Cerebellar nuclear complex (tissue), 1 donor: ENCODE measurements around the gene LAD1.

Source experiments
- DNase-seq, 2 experiments: peaks; one replicate each; lab custom pipeline; 2025; lab: John Stamatoyannopoulos, UW

Gene LAD1

GRCh38 chr1:201418461-201418860 lies 19.3 kb upstream of the LAD1 start:
- DNase-seq = no peak

DNA sequence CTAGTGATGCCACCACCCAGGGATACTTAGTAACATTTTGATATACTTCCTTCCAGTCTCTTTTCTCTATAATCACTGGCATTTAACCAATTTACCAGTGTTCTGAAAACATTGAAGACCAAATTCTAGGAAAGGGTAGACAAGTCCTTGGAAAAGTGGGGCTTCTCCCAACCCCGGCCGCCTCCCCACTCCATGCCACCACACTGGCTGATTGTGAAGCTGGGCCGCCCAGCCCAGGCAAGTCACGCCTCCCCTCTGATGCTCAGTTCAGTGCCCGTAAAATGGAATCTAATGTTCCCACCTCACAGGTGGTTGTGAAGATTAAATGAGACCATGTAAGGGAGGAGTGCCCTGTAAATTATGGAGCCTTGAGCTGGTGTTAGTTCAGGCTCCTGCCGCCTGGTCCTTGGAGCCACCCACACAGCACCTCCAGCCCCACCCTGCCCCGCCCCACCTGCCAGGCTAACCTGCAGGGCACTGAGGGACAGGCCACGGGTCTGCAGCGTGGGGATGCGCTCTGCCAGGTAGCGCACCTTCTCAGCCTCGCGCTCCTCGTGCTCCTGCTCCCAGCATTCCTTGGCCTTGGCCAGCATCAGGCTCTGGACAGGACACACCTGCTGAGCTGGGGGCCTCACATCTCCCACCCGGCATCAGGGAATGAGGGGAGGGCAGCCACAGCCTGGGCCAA lies 15.1 kb upstream of the LAD1 start:
- DNase-seq = no peak

DNA sequence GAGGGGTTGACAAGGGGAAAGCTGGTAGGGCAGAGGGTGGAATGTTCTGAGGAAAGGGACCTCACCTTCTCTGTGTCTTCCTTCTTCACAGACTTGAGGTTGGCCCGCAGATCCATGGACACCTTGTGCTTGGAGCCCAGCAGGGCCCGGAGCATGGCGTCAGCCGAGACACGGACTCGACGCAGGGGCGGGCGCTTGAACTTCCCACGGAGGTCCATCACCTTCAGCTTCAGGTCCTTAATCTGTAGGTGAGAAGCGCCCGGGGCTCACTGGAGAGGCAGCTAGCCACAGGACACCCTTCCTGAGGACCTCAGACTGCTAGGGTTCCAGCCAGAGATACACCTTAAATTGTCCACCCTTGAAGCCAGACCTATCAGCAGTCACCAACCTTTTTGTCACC lies 12.2 kb upstream of the LAD1 start:
- DNase-seq = no peak

- no peak for DNase-seq
These were observed 10.3 kb upstream of the LAD1 start for GRCh38 chr1:201409440-201409839.

DNA sequence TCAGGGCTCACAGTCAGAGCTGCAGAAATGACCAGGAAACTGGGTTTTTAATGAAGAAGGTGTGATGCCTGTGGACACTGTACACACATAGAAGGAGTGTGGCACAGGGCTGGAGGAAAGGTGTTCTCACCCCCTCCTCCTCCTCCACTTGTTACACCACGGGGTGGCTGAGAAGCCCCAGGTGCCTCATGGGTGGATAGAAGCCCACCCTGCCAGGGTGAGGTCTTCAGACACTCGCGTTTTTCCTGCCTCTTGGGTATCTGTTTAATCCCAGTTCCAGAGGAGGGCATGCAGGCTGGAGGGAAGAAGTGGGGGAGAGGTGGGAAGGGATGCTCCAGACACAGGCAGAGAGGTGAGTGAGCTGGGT lies 9.7 kb upstream of the LAD1 start:
- DNase-seq = no peak

DNA sequence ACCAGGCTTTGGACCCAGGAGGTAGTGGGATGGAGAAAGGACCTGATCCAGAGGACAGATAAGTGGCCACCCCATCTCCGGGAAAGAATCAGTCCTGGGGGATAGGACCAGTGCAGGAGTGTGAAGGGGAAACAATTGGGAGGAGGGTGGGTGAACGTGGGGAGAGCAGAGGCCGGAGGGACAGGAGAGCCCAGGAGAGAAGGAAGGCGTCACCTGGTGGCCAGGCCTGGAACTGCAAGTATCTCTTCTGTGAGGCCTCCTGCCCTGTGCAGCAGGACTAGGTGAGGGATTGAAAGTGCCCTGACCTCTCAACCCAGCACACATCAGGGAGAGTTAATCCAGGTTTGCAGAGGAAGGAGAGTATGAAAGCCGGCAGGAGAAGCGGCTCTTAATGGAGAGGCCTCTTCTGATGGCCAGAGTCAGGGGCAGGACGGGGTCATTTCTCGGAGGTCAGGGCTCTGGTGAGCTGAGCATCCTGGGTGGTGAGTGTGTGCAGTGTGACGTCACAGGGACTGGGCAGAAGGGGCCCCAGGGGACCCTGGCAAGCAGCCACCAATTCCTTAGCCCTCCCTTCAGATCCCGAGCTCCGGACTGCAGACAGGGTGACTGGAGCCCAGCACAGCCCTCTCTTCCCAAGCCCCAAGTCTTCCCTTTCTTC lies 9.2 kb upstream of the LAD1 start:
- peak in 1 of 2 experiments; percentile 8 for DNase-seq

- no peak for DNase-seq
These were observed 7.8 kb upstream of the LAD1 start for GRCh38 chr1:201406831-201407406.

DNA sequence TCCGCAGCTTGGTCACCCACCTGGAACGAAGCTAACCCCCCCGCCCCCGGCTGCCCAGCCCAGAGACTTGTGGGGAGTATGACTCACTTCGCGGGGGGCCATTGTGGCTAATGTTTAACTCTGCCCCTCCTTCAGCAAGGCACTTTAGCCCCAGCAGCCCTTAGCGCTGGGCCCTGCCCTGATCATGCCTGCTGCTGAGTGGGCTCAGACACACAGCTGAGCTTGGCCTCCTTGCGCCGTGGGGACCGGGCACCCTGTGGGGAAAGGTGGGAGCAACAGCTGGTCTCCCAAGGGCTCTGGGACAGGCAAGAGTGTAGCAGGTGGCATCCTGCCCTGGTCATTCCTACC lies 6.3 kb upstream of the LAD1 start:
- no peak for DNase-seq

DNA sequence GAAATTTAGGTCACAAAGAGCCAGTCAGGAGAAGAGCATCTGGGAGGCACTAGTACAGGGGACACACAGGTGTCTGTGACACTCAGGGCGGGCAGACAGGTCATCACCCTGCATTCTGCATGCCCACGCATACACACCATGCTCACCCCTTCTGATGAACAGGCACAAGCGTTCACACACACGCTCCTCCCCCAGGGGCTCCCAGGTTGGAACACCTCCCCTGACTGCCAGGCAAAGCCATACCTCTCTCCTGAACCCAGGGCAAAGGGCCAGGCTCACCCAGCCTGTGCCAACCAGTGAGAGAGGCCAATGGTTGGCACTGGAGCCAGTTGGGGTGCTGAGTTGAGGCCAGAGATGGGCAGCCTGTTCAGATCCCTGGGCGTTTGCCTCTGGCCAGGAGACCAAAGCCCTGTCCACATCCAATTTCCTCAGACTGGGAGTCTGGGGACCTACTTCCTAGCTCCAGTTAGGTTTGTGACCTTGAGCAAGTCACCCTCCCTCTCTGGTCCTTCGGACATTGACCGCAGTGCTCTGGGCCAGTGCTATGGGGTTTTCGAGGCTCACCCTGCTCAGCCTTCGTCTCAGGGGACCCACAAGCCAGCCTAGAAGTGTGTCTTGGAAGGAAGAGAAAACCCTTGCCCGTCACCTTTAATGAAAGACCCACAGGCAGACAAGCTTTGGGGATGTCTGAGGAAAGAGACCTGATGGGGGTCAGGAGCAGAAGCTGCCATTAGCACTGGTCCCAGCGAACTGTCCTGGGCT lies 5.8 kb upstream of the LAD1 start:
- DNase-seq = no peak

DNA sequence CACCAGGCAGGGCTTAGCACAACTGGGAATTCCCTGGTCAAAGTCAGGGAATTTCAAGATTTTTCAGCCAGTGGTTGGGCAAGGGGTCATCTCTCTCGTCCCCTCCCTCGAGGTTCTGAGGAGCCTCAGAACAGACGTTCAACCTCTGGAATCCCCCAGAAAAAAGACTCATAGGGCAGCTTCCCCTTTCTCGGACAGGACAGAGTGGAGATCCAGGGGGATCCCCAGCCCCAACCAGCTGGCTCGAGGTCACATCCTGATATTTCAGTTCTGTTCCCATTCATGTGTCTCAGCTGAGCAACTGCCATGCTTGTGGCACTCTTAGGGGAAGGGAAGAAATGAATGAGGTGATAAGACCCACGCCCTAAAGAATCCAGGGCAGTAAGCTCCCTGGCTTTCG lies 4.9 kb upstream of the LAD1 start:
- DNase-seq = no peak

GRCh38 chr1:201403359-201403758 lies 4.2 kb upstream of the LAD1 start:
- no peak for DNase-seq

DNA sequence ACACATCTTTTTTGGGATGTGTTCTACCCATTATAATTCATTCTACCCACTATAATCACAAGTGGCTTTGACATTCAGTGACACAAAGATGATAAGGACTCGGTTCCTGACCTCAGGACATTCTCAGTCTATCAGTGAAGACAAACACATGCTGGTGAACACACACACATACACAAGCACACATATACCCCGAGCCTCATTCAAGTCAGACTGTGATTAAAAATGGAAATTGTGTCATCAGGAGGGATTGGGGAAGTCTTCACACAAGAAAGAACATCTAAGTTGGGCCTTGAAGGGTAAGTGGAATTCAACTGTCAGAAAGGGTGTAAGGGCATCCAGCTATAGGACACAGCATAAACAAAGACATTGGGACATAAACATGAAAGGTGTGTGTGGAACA lies 2.6 kb upstream of the LAD1 start:
- no peak for DNase-seq

- DNase-seq = no peak
These were observed 1.7 kb upstream of the LAD1 start for GRCh38 chr1:201400852-201401230.

DNA sequence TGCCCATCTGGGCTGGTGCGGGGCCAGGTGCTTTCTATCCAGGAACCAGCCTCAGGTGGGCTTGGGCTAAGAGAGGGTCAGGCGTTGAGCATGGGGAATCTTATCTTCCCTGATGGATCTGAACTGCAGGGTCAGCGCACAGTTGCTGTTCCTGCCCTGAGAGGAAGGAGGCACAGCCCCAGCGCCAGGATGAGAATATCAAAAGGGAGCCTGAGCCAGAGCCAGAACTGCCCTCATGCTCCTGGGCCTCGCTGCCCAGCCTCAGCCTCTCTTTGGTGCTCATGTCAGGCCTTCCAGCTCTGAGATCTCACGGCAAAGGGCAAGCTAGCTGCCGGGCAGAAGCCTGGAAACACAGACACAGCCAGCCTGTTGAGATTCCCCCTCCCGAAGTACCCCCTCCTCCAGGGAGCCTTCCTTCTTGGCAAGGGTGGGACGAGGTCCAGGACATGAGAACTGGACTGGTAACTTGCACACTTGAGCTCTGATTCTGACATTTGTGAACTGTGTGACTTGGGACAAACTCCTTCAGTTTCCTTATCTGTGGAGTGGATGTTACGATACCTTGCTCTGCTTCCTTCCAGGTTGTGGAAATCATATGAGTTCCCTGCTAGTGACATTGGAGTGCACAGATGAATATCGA lies 1.2 kb upstream of the LAD1 start:
- no peak for DNase-seq

DNA sequence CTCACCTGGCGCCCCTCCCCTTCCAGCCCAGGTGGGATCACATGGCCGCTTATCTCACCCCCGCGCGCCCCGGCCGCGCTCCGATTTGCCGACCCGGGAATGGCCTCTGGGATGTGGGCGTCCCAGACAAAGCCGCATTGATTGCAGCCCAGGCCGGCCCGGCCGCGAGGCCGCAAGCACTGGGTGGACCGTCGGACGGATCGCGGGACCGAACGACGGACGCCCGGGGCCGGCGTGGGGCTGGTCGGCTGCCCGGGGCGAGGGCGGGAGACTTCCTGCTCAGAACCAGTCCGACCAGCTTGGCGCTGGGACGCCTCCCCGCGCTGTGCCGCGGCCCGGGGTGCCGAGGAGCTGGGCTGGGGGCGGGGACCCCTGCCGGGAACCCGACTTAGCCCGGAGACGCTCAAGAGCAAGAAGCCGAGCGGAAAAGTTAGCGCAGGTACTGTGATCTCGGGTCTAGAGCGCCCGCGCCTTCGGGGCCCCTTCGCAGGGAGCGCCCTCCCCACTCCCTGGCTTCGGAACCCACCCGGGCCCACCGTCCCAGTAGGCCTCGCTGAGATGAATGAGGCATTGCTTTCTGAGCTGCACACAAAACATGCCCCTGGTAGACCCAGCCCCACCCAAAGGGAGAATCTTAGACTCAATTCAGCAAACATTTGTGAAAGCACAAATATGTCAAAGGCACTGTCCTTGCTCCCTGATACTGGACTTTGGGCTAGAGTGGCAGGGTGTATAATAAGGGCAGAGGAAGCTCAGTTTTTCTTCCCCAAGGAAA lies 415 bp upstream of the LAD1 start:
- DNase-seq = no peak

DNA sequence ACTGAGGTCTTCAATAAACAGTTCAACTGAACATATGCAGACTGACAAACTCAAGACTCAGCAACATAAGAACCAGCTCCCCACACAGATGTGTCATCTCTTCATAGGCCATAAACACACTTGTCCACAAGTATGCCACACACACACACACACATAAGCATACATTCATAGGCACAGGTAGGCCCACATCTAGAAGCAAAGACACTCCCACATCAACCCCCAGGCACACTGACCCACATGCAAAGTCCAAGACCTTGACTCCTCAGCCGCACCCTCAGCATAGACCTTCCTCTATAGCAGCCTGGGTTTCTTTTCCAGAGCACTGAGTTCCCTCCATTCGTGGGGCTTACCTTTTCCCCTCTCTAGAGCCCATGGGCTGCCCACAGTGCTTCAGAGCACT lies 1.4 kb downstream of the LAD1 start:
- DNase-seq = no peak

DNA sequence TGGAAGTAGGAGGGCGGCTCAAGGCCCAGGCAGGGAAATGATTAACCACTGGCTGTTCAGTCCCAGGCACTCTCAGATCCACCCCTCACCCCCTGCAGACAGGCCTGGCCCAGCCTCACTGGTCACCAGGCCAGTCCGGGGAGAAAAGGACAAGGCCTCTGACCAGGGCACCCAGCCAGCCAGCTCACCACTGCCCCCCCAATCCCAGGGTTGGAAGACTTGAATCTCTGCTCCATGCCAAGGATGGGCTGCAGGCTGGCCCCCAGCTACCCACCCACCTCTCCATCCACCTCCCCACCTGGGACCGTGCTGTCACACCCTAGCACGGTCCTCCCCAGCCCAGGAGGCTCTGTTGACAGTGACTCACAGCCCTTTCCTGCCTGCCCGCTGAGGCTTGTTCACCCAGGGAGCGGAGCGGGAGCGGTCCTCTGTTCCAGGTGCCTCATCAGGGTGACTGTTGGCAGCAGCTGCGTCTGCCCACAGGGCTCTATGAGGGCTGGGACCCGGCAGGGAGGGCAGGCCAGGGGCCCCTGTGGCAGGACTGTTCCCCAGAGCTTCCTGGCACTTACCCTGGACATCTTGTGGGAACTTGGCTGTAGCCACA lies 2.2 kb downstream of the LAD1 start:
- DNase-seq = no peak

DNA sequence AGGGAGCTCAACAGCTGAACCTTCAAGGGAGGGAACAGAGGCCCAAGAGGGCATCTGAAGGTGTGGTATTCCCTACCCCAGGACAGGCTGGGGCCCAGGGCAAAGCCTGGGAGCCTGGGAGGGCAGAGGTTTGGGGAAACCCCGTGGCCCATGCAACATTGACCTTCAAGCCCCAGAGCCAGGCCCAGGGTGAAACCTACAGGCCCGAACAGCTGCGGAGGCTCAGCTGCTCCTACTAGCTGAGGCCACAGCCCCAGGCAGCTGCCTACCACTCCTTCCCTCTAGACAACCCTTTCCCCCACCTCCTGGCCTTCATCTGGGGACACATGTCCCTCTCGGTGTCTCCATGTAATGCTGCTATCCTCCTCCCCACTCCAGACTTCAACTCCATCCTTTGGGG lies 3.2 kb downstream of the LAD1 start:
- no peak for DNase-seq

DNA sequence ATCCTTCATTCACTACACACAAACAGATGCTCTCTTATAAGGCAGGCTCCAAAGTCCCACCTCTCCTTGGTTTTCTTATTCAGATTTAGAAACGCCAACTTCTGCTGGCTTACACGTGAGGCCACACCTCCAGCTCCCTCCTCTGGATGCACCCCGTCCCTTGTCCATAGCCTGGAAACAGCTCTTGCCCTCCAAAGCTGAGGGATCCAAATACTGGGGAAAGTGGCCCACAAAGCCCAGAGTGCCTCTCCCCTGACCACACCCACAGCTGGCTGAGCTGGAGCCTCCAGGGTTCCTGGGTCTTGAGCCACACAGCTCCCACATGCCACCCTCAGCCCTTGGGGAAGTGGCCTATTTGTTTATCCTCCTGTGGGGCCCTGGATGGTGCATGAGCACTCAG lies 4.5 kb downstream of the LAD1 start:
- no peak for DNase-seq

- DNase-seq = no peak
These were observed 6.0 kb downstream of the LAD1 start for GRCh38 chr1:201393076-201393475.
